AG10803 (cell line): ENCODE results near the gene UNC79.

ENCODE experiments used
- DNase-seq: peaks from one replicate; pipeline ENCODE4 v3.0.0; 2010; ENCODE audit warnings: low read depth
- H3K4me3 ChIP-seq: 2 replicates; pipeline ENCODE4 v1.5.1; 2011; ENCODE audit warnings: mild to moderate bottlenecking, low read length, control low read depth
- TF ChIP-seq, protein P1 (sequence below): conservative IDR thresholded peaks from 2 replicates; pipeline ENCODE4 v1.5.1; 2011; ENCODE audit warnings: mild to moderate bottlenecking, low read length, control low read depth, inconsistent platforms

Gene UNC79

DNA sequence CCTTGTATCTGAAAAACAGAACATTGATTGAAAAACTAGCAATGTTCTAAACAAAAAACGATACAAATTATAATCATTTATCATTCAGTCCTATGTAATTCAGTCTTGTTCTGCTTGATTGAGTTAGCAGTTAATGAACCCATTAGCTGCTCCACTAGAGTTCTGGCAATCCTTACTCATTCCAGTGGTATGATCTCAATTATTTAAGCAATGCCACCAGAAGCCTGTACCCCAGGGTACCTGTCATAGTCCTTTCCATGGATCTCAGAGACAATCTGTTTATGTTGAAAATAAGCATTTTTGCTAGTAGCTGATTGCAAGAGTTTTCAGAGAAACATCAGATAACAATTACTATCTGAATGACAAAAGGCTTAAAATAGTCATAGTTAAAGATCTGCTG, 115.9 kb downstream of the UNC79 start:
- DNase-seq = no peak
- TF ChIP-seq, protein P1, sequence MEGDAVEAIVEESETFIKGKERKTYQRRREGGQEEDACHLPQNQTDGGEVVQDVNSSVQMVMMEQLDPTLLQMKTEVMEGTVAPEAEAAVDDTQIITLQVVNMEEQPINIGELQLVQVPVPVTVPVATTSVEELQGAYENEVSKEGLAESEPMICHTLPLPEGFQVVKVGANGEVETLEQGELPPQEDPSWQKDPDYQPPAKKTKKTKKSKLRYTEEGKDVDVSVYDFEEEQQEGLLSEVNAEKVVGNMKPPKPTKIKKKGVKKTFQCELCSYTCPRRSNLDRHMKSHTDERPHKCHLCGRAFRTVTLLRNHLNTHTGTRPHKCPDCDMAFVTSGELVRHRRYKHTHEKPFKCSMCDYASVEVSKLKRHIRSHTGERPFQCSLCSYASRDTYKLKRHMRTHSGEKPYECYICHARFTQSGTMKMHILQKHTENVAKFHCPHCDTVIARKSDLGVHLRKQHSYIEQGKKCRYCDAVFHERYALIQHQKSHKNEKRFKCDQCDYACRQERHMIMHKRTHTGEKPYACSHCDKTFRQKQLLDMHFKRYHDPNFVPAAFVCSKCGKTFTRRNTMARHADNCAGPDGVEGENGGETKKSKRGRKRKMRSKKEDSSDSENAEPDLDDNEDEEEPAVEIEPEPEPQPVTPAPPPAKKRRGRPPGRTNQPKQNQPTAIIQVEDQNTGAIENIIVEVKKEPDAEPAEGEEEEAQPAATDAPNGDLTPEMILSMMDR = no peak

DNA sequence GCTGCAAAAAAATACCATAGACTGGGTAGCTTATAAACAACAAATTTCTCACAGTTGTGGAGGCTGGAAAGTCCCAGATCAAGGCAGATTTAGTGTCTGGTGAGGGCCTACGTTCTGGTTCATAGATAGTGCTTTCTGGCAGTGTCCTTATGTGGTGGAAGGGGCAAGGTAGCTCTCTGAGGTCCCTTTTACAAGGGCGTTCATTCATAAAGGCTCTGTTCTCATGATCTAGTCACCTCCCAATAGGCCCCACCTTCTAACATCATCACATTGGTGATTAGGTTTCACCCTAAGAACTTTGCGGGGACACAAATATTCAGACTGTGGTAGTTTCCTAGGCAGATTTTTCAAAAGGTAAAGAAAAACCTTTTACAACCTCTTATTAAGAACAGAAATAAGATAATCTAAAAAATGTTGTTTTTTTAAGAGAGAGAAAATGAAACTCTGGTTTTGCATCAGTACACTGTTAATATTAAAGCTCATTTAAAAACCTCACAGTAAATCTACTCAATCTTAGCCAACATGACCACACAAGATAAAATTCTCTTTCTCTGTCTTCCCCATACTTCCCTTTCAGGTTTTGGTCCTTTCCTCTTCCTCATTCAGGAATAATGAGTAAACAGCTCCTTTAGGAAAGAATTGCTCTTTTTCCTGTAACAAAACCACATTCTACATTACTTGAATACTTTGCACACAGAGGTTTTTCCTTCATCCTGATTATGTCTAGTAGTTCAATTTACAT, 117.5 kb downstream of the UNC79 start:
- no peak for DNase-seq
- TF ChIP-seq, protein P1 = no peak

More for the DNA sequence above, 115.9 kb downstream of the UNC79 start:
- H3K4me3 ChIP-seq = no peak overlapping the region

DNA sequence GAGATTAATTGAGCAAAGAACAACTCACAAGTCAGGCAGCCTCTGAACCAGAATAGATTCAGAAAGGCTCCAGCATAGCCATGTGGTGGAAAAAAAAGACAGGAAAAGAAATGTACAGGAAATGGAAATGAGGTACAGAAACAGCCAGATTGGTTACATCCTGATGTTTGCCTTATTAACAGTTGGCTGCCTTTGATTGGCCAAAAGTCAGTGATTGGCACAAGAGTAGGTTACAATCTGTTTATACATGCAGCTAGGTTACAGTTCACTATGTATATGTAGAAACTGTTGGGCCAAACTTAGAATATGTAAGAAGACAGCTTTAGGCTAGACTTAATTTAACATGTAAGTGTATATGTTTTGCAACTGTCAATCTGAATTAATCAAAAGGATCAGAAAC, 118.9 kb downstream of the UNC79 start:
- DNase-seq = no peak
- TF ChIP-seq, protein P1 = no peak
- H3K4me3 ChIP-seq = no peak overlapping the region

More for the DNA sequence above, 117.5 kb downstream of the UNC79 start:
- H3K4me3 ChIP-seq = no peak overlapping the region

DNA sequence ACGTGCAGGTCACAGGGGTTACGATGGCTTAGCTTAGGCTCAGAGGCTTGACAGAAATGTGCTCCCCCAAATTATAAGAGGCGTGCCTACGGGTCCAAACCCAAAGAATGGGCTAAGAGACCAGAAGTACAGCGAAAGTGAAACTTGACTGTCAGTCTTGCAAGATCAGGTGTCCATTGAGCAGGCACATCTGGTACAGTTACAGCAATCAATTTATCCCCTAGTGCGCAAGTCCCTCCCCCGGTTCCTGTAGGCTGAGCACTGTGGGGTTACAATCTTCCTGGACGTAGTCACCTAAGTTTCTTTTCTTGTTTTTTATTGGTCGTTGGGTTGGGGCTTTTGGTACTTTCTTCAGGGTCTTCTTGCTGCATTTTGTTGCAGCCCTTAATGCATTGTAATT, 134.2 kb downstream of the UNC79 start:
- DNase-seq = no peak
- TF ChIP-seq, protein P1 = no peak
- H3K4me3 ChIP-seq = no peak overlapping the region

DNA sequence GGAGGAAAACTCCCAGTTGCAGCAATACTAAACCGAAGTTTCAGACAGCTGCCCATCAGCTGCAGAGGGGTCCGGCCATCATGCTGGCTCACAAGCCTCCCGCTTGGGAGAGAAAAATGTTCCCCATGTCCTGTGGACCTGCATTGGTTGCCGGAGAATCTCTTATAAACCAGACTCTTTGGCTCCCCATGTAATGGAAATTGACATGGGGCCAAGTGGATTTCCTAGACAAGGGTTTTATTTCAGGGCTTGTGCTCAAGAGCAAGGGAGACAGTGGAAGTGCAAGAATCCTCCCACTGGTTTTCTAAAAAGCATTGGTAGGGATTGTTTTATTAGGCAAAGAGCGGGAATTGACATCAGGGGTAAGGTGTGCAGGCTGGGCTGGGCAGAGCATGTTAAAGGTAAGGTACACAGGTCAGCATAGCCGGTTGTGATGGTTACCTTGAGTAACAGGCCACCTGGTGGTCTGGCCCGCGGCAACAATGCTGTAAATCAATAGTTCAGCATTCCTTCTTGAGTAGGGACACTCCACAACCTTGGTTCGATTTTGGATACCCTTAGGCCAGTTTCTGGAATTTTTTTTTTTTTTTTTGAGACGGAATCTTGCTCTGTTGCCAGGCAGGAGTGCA, 135.4 kb downstream of the UNC79 start:
- DNase-seq = no peak
- H3K4me3 ChIP-seq = no peak overlapping the region
- TF ChIP-seq, protein P1 = no peak

- TF ChIP-seq, protein P1 = no peak
- no peak for DNase-seq
- H3K4me3 ChIP-seq = no peak overlapping the region
Measured at GRCh38 chr14:93571275-93571674, 140.5 kb downstream of the UNC79 start.

- no peak overlapping the region for H3K4me3 ChIP-seq
- TF ChIP-seq, protein P1 = no peak
- no peak for DNase-seq
Measured at GRCh38 chr14:93579178-93579577, 148.4 kb downstream of the UNC79 start.
